ENCODE measurements around the gene GALNTL6.

DNA sequence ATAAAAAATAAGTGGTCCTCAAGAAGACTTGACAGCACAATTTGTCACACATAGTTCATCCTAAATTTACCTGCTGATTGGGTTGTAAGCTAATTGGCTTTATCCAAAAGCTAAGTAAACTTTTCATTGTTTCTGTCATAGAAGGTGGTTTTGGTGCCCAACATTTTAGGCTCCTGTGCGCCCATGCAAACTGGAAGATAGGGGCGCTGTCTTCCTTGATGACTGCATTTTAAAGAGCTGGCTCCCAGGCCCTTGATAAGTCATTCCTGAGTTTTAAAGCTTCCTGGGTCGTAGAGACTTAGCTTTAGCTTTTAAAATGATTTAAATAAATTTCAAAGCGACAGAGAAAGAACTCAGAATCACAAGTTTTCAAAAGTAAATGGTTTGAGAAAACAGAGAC is 730.0 kb downstream of the GALNTL6 start:
- no peak for TF ChIP-seq POLR2A (IDR thresholded peaks at IDR 0.05)
- TF ChIP-seq, protein P1, sequence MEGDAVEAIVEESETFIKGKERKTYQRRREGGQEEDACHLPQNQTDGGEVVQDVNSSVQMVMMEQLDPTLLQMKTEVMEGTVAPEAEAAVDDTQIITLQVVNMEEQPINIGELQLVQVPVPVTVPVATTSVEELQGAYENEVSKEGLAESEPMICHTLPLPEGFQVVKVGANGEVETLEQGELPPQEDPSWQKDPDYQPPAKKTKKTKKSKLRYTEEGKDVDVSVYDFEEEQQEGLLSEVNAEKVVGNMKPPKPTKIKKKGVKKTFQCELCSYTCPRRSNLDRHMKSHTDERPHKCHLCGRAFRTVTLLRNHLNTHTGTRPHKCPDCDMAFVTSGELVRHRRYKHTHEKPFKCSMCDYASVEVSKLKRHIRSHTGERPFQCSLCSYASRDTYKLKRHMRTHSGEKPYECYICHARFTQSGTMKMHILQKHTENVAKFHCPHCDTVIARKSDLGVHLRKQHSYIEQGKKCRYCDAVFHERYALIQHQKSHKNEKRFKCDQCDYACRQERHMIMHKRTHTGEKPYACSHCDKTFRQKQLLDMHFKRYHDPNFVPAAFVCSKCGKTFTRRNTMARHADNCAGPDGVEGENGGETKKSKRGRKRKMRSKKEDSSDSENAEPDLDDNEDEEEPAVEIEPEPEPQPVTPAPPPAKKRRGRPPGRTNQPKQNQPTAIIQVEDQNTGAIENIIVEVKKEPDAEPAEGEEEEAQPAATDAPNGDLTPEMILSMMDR (IDR thresholded peaks at IDR 0.05), result no peak
